Aorta (tissue), 5 donors: ENCODE results near the gene BCAT1. TPM values are rescaled to one million over a fixed set of nuclear protein-coding genes. Genes with fewer than 3 reads are reported as not detected.
A peak's percentile ranks its signal among the peaks of the same experiment; 100 is the strongest.
"Not testable (repeated sequence)": the region's sequence is repeated elsewhere in the genome, so short reads cannot be mapped to it uniquely, and the experiment has no call there.

Experiments used
- ATAC-seq: fragments of 200-7000 bp; cut with Tn5 transposase; one replicate; pipeline ENCODE4 v1.9.1; 2022; ENCODE audit warnings: moderate library complexity; ENCODE audit not compliant: low FRiP score
- DNase-seq, 2 donors: peaks; one replicate each; pipeline ENCODE4 v3.0.0-alpha.2; 2020
- H3K27ac ChIP-seq, 2 donors: one replicate each; pipeline ENCODE4 v1.5.1; 2013; ENCODE audit warnings: low read length in 2 of 2, mild to moderate bottlenecking in 2 of 2, moderate library complexity in 2 of 2, control low read depth in 1 of 2, inconsistent platforms in 1 of 2, low read depth in 1 of 2
- H3K27me3 ChIP-seq, 2 donors: one replicate each; pipeline ENCODE4 v1.6.1; 2013; ENCODE audit warnings: control low read depth in 1 of 2, low read length in 1 of 2, mild to moderate bottlenecking in 1 of 2, moderate library complexity in 1 of 2; ENCODE audit not compliant: insufficient read depth in 2 of 2, control insufficient read depth in 1 of 2
- H3K36me3 ChIP-seq, 2 donors: one replicate each; pipeline ENCODE4 v1.6.1; 2013; ENCODE audit warnings: control low read depth in 1 of 2, low read length in 1 of 2, mild to moderate bottlenecking in 1 of 2; ENCODE audit not compliant: insufficient read depth in 2 of 2, control insufficient read depth in 1 of 2
- H3K4me1 ChIP-seq, 2 donors: one replicate each; pipeline ENCODE4 v1.6.1; 2013; ENCODE audit warnings: low read length in 2 of 2, control low read depth in 1 of 2, mild to moderate bottlenecking in 1 of 2, moderate library complexity in 1 of 2; ENCODE audit not compliant: insufficient read depth in 2 of 2, control insufficient read depth in 1 of 2
- H3K4me3 ChIP-seq, 2 donors: one replicate each; pipeline ENCODE4 v1.5.1; 2013; ENCODE audit warnings: low read length in 2 of 2, control low read depth in 1 of 2, mild to moderate bottlenecking in 1 of 2
- H3K9me3 ChIP-seq: one replicate; pipeline ENCODE4 v1.6.1; 2013; ENCODE audit warnings: mild to moderate bottlenecking, low read length; ENCODE audit not compliant: control insufficient read depth
- WGBS, 2 donors: extraction: QIAGEN DNeasy Blood & Tissue Kit; methylation state at CpG; one replicate each; pipeline ENCODE4 v1.1.7; 2013; 5-methylcytosine and 5-hydroxymethylcytosine counted together
- intact Hi-C, 2 donors: fragments of 100-400 bp; cut with DNase I; formaldehyde crosslinking; loops; one replicate each; pipeline versions ENCODE4 v1.14.2 to v1.15.0; 2022
- polyA plus RNA-seq, 2 donors: library from polyadenylated mRNA; stranded (reverse); fragments of 200-250 nt; gene quantifications; one replicate each; pipeline ENCODE4 v1.2.3, GENCODE V29; 2013
- total RNA-seq, 2 donors: library from RNA; stranded (reverse); fragmentation: NEBNext Ultra II Directional; extraction: Animal tissue kit (Norgen Biotek cat#: 25700); gene quantifications; one replicate each; pipeline ENCODE4 v1.2.1, GENCODE V29; 2021
- donor health status: healthy with polysubstance abuse.
- donor health status: Bipolar disorder and iron deficiency.
- donor health status: DM: no; HTN: no; CAD: no.
- donor health status: DM: no; HTN: no; CAD: no.
- donor health status: DM: yes; HTN: yes; CAD: no.

Gene BCAT1
- total and polyA plus RNA-seq, 4 donors: 3.8 to 47.3 (median 21.8) TPM

DNA sequence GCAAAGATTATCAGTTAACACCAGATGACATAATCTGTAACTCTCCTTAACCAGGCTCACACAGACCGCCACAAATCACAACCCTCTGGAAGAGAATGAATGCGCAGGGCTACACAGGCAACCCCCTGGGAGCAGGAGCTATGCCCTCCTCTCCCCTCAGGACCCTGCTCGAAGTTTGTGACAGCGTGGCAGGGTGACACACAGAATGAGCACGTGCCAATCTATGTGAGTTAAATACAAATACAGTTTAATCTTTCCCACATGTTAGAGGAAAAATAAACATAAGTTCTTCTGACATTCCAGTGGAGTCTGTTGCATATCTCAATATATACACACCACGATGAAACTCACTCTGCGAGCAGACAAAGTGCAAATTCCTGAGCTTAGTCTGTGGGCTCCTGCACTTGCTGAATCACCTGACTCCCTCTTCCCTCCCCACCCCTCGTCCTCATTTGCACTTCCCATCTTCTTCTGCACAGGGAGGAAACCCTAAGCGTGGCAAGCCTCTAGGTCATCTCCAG is 37.6 kb downstream of the BCAT1 start:
- H3K4me1 ChIP-seq: no peaks in the 10 kb centered on the region
- H3K27me3 ChIP-seq: no peaks in the 10 kb centered on the region
- no peak overlapping the region for H3K27ac ChIP-seq
- H3K4me3 ChIP-seq: no peak overlapping the region
- intact Hi-C loops: no loop called here
- ATAC-seq (no peak), DNase-seq (no peak)
- no peaks in the 10 kb centered on the region for H3K9me3 ChIP-seq
- no peaks in the 10 kb centered on the region for H3K36me3 ChIP-seq
- 34 to 46% methylated on average over 9 of the region's 9 CpGs for WGBS, 2 donors

DNA sequence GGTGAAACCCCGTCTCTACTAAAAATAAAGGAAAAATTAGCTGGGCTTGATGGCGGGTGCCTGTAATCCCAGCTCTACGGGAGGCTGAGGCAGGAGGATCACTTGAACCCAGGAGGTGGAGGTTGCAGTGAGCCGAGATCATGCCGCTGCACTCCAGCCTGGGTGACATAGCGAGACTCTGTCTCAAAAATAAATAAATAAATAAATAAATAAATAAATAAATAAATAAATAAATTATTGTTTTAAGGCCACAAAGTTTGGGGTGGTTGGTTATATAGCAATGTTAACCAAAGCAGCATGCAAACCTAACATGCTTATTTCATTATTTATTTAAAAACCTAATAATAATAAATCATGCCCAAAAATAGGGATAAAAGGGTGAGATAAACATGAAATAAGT is 38.7 kb downstream of the BCAT1 start:
- H3K4me1 ChIP-seq, intact Hi-C loops, H3K36me3 ChIP-seq, ATAC-seq, H3K9me3 ChIP-seq, H3K27me3 ChIP-seq, H3K27ac ChIP-seq, H3K4me3 ChIP-seq, DNase-seq: not testable (repeated sequence)
- WGBS, 2 donors: 98% methylated on average over 6 of the region's 6 CpGs

DNA sequence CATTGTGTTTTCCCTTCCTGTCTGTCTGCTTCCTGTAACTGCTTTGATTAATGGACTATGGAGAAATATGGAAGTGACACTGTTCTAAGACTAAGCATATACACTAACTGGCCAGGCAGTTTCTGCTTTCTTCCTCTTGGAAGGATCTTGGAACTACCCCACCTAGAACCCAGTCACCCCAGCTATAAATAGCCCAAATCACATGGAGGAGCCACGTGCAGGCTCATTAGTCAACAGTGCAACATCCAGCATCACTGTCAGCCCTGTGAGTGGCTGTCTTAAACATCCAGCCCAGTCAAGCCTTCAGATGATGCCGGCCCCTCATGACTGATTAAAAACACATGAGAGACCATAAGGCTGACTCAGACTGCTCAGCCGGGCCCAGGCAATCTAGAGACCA is 39.2 kb downstream of the BCAT1 start:
- Histone ChIP-seq H3K9me3 (no peaks in the 10 kb centered on the region), H3K27ac (no peak overlapping the region), H3K36me3 (no peaks in the 10 kb centered on the region), H3K4me1 (no peaks in the 10 kb centered on the region), H3K4me3 (no peak overlapping the region), H3K27me3 (no peaks in the 10 kb centered on the region)
- ATAC-seq (peak; percentile 13), DNase-seq (peak in 1 of 2 donors; percentile 88)
- WGBS, 2 donors: 34 to 42% methylated on average over 3 of the region's 3 CpGs
- intact Hi-C loops: no loop called here

DNA sequence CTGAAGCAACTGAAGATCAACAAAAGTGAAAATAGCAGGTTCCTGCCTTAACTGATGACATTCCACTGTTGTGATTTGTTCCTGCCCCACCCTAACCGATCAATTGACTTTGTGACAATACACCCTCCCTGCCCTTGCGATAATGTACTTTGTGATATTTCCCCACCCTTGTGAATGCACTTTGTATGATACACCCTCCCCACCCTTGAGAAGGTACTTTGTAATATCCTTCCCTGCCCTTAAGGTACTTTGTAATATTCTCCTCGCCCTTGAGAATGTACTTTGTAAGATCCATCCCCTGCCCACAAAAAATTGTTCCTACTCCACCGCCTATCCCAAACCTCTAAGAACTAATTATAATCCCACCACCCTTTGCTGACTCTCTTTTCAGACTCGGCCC is 41.4 kb downstream of the BCAT1 start:
- intact Hi-C loops: no loop called here
- no peaks in the 10 kb centered on the region for H3K4me1 ChIP-seq
- no peak for ATAC-seq
- no peaks in the 10 kb centered on the region for H3K27me3 ChIP-seq
- no peak overlapping the region for H3K4me3 ChIP-seq
- DNase-seq: no peak
- no peaks in the 10 kb centered on the region for H3K9me3 ChIP-seq
- H3K27ac ChIP-seq: no peak overlapping the region
- WGBS, 2 donors: 96 to 97% methylated on average over 5 of the region's 5 CpGs
- H3K36me3 ChIP-seq: no peaks in the 10 kb centered on the region

DNA sequence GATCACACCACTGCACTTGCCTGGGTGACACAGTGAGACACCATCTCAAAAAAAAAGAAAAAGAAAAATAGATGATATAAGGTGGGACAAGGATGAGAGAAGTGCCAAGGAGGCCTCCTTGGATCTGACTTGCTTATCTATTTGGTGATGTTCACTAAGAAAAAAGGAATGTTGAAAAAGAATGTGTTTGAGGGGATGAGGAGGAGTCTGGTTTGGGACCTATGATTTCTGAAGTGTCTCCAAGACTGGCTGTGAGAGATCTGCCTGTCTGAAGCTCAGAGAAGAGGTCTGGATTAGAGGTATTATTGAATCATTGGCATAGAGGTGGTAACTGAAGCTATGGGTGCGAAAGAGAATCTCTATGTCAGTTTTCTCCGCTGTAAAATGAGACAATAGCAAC is 42.8 kb downstream of the BCAT1 start:
- Histone ChIP-seq H3K27ac (no peak overlapping the region), H3K9me3 (no peaks in the 10 kb centered on the region), H3K4me3 (no peak overlapping the region), H3K27me3 (no peaks in the 10 kb centered on the region), H3K4me1 (no peaks in the 10 kb centered on the region), H3K36me3 (no peaks in the 10 kb centered on the region)
- no peak for DNase-seq
- intact Hi-C loops: no loop called here
- no peak for ATAC-seq
- 98% methylated on average over 2 of the region's 2 CpGs for WGBS, 2 donors

DNA sequence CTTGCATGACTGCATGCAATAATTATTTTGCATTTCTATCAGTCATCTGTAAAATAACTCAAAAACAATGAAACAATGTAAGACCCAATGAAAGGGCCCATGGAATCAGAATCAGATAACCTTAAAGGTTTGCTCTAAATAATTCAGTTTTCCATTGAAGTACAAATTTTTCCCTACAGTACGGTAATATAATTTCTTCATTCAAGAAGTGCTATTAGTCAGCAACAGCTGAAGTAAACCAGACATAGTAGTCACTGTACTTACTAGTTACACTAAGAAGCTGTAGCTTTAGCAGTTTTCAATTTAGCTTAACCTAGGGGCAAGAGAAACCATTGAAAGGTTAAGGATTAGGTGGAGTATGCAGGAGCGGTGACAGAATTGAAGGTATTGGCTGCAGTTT is 43.5 kb downstream of the BCAT1 start:
- Histone ChIP-seq H3K27ac (no peak overlapping the region), H3K27me3 (no peaks in the 10 kb centered on the region), H3K4me3 (no peak overlapping the region), H3K36me3 (no peaks in the 10 kb centered on the region), H3K4me1 (no peaks in the 10 kb centered on the region), H3K9me3 (no peaks in the 10 kb centered on the region)
- ATAC-seq (no peak), DNase-seq (no peak)
- intact Hi-C loops: no loop called here
- 50% methylated on average over 2 of the region's 2 CpGs for WGBS, 2 donors

DNA sequence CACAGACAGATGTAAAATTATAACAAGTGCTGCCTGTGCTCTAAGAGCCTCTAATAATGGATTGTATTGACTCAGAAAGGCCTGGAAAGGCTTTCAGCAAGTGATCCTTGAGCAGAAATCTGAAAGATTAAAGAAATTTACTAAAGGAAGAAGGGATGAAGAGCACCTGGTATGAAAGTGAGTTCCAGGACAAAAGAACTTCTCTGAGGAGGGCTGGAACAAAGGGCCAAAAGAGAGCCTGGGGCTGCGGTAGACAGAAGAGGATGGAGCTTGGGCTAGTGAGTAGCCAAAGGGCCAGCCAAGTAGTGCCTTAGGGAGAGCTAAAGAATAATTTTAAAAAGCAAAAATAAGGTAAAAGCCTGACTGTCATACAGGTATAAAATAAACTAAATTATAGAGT is 44.0 kb downstream of the BCAT1 start:
- no peak for ATAC-seq
- DNase-seq: no peak
- Histone ChIP-seq H3K4me3 (no peak overlapping the region), H3K27ac (no peak overlapping the region), H3K9me3 (no peaks in the 10 kb centered on the region), H3K4me1 (no peaks in the 10 kb centered on the region), H3K27me3 (no peaks in the 10 kb centered on the region), H3K36me3 (no peaks in the 10 kb centered on the region)
- intact Hi-C loops: no loop called here
- WGBS, 2 donors: 98 to 100% methylated on average over 1 of the region's 1 CpG

DNA sequence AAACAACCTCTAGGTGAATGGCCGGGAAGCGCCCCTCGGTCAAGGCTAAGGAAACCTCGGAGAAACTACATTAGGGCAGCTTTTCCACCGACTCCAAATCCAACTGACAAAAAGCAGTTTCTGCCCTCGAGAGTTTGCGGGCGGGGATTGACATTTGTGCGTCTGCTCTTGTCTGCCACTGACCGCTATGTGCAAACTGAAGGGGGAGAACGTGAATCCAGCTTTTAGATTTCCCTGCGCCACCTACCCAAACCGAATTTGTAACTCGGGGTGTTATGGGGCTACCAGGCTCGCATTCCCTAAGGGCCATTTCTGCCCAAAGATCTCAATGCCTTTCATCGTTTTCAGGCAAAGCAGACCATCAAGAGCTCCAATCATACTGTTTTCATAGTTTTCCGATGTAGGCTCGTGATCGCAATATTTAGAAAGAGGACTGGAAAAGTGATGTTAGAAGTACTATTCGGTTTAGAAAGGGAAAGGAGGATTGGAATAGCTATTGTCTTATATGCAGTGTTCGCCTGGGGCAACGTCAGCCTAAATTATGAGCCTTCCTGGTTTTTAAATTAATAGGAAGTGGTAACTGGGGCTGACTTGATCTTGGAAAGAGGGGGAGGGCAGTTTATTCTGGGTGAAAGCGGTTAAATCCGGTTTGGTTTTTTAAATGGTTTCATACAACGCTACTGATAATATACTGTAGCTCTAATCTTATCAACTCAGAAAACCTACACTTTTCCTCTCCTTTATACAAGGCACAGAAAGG is 45.4 kb downstream of the BCAT1 start:
- Histone ChIP-seq H3K4me3 (peak overlapping the region; percentile 50 to 63), H3K36me3 (no peaks in the 10 kb centered on the region), H3K9me3 (no peaks in the 10 kb centered on the region), H3K4me1 (no peaks in the 10 kb centered on the region), H3K27ac (no peak overlapping the region), H3K27me3 (no peaks in the 10 kb centered on the region)
- ATAC-seq (no peak), DNase-seq (no peak)
- 27 to 33% methylated on average over 25 of the region's 25 CpGs for WGBS, 2 donors
- intact Hi-C loops: no loop called here
